ENCODE measurements around the gene SUB1.

The SUB1 gene

DNA sequence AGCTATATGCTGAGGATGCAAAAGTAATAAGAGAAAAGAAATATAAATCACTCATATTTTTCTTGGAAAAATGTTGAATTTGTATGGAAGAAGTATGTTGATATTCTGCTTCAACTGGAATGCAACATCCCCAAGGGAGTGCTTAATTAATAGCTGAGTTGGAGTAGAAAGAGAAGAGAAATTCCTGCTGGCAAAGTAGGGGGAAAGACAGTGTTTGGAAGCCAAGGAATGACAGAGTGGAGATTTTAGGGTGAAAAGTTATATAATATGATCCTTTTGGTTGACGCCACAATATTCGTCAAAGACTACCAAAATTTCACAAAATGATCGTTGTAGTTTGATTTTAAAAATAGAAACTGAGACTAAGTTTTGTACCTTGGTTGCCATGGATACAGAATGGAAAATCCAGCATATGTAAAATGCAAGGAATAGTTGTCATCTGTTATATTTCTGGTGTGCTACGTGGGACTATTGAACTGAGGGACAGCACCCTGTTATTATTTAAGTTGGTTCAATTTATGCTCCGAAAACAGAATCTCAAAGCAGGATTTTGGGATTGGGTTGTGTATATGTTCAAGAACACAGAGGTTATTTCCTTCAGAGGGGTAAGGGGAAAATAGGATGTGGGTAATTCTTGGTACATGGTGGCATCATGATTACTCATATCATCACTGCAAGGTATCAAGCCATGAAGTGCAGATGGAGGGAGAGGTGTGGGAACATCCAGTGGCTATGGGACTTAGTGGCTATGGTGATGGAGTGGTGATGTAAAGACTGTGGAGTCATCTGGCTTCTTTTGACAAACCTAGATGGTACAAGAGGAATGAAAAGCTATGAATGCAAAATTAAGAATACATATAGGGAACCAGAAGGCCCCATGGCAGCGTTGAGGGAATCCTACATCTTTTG, 61.0 kb downstream of the SUB1 start:
- FAIRE-seq, result no peak

DNA sequence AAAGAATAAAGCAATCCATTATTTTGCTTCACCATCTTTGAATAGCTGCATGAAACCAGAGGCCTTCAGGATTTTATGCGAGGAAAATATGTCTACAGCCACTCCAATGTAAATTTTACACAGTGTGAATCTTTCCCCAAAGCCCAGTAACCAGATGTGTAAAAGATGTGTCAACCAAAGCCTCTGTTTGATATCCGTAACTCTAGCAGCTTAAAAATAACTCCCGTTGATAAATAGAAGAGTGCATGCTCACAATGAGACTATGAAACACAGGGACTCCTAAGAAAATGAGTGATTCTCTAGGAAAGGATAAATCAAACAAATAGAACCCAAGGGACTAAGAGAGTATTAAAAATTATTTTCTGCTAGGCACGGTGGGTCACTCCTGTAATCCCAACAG, 65.7 kb downstream of the SUB1 start:
- FAIRE-seq, result no peak

DNA sequence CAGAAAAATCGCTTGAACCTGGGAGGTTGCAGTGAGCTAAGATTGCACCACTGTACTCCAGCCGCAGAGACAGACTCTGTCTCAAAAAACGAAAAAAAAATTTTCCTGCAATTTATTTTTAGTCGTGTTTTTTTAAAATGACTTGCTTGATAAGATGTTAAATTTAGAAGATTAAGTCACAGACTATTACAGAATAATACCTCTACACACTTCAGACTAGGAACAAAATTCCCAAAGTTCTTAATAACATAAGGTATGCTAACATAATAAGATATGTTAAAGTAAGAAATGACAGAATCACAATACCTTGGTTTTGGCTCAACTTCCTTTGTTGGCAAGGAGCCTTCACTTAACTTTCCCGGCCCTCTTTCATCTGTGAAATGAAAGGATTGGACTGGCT, 66.3 kb downstream of the SUB1 start:
- FAIRE-seq, result no peak
